Gastroesophageal sphincter (tissue), 3 donors: ENCODE data around the gene SASH1.

Experiments used
- EP300 ChIP-seq: sonication (generic); formaldehyde crosslinking; IDR thresholded peaks from one replicate; pipeline ENCODE4 v1.6.1; 2017; ENCODE audit warnings: antibody characterized with exemption, mild to moderate bottlenecking
- POLR2A ChIP-seq, 2 donors: fragments of 450-650 bp; IDR thresholded peaks; one replicate each; pipeline ENCODE4 v1.6.1; 2017; ENCODE audit warnings: antibody characterized with exemption in 2 of 2, mild to moderate bottlenecking in 2 of 2, moderate library complexity in 1 of 2
- POLR2AphosphoS5 ChIP-seq: sonication (generic); formaldehyde crosslinking; IDR thresholded peaks from one replicate; pipeline ENCODE4 v1.6.1; 2017; ENCODE audit warnings: antibody characterized with exemption
- TF ChIP-seq, protein P1 (sequence below), 4 experiments: fragments of 200-600 bp in 2 of 4; fragments of 450-650 bp in 2 of 4; sonication (generic) in 1 of 4; IDR thresholded peaks; one replicate each; pipeline ENCODE4 v1.5.1; 2017 to 2019; ENCODE audit warnings: antibody characterized with exemption in 4 of 4, mild to moderate bottlenecking in 2 of 4, moderate library complexity in 2 of 4

DNA sequence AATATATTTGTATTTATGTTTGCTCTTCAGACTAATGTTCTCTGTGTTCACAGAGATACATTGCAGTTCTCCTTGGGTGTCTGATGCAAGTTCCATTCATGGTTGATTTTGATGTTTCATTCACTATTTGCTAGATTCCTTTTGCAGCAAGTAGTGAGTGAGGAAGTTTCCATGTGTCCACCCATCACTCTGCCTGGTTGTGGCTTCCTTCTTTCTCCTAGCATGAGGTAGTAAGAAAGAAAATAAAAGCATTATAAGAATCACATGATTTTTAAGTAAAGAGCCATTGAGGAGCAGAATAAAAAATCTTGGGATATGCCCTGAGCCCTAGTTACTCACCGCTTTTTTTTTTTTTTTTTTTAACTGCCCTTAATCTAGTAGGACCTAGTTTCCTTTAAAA is 8.7 kb downstream of the SASH1 start:
- TF ChIP-seq, protein P1, sequence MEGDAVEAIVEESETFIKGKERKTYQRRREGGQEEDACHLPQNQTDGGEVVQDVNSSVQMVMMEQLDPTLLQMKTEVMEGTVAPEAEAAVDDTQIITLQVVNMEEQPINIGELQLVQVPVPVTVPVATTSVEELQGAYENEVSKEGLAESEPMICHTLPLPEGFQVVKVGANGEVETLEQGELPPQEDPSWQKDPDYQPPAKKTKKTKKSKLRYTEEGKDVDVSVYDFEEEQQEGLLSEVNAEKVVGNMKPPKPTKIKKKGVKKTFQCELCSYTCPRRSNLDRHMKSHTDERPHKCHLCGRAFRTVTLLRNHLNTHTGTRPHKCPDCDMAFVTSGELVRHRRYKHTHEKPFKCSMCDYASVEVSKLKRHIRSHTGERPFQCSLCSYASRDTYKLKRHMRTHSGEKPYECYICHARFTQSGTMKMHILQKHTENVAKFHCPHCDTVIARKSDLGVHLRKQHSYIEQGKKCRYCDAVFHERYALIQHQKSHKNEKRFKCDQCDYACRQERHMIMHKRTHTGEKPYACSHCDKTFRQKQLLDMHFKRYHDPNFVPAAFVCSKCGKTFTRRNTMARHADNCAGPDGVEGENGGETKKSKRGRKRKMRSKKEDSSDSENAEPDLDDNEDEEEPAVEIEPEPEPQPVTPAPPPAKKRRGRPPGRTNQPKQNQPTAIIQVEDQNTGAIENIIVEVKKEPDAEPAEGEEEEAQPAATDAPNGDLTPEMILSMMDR (IDR thresholded peaks at IDR 0.05) = no peak
- TF ChIP-seq POLR2AphosphoS5 (no peak), POLR2A (IDR thresholded peaks at IDR 0.05) (no peak), EP300 (no peak)
